Ureter (tissue), 1 donor: ENCODE measurements around the gene GRAP2. TPM values are rescaled to one million over a fixed set of nuclear protein-coding genes. Genes with fewer than 3 reads are reported as not detected.
"Not testable (repeated sequence)": the region's sequence is repeated elsewhere in the genome, so short reads cannot be mapped to it uniquely, and the experiment has no call there.

Experiments
- DNase-seq: peaks from one replicate; pipeline ENCODE4 v3.0.0-alpha.2; 2020; ENCODE audit warnings: low spot score
- total RNA-seq: library from RNA; stranded (reverse); gene quantifications from one replicate; pipeline ENCODE4 v1.2.4, GENCODE V29; 2023
- donor health status: DM: yes; HTN: yes; CAD: no.

Gene GRAP2
- total RNA-seq, 1 donor from 2014 or later = 7.9 TPM

DNA sequence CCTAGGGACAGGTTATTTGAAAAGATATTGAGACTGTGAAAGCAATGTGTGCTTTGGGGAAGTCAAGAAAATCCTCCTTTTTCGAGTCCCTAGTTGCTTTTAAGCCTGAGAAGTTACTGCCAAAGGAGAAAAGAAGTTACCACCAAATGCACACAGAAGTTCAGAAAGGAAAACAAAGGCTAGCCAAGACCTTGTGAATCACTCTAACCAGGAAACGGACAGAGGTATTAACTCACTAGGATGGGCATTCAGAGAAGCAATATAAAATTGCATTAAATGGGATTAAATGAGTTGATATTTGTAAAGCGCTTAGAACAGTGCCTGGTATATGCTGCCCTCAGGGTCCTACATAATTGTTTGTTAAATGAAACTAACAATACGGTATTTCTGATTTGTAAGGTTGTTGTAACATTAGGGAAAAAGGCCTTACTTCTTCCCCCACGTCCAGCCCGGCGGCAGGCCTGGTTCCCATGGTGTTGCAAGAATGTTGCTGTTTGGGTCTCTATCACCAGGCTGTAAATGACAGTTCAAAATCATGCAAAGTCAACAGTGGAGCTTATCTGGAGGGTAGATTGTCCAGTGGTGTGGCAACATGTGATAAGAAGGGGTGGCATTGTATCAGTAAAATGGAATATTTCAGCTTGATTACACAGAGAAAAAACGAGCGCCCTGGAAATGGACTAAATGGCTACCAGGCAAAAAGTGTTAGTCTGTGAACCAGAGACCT lies 66.4 kb downstream of the GRAP2 start:
- no peak for DNase-seq

DNA sequence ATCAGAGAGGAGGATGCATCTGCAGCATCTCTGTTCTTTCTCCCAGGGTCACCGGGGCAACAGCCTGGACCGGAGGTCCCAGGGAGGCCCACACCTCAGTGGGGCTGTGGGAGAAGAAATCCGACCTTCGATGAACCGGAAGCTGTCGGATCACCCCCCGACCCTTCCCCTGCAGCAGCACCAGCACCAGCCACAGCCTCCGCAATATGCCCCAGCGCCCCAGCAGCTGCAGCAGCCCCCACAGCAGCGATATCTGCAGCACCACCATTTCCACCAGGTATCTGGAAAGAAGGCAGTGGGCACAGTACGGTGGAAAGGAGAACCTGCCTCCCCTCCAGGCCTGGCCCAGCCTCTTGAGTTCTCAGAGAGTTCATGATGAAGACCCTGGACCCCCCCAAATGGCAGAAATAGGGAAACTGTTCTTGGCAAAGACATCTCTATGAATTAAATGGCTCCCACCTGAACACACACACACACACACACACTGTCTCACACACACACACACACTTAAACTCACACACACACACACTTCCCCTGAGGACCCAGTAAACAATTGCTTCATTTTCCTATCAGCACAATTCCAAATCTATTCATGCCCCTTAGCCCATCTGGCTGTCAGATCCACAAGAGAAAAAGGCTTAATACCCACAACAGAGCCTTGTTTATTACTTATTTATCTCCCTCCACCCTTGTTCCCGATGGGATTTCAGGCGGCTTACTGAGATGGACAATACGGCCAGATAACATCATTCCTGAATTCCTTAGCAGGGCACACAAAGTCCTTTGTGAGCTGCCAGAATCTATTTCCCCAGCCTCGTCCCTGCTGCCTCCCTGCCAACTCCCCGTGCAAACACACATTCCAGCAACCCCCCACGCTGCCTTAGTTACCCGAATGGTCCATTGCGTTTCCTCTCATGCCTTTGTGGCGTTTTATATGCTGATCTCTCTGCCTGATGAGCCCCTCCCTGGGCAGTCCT lies 67.4 kb downstream of the GRAP2 start:
- no peak for DNase-seq

- DNase-seq = no peak
These were observed 69.9 kb downstream of the GRAP2 start for GRCh38 chr22:39970742-39971141.

DNA sequence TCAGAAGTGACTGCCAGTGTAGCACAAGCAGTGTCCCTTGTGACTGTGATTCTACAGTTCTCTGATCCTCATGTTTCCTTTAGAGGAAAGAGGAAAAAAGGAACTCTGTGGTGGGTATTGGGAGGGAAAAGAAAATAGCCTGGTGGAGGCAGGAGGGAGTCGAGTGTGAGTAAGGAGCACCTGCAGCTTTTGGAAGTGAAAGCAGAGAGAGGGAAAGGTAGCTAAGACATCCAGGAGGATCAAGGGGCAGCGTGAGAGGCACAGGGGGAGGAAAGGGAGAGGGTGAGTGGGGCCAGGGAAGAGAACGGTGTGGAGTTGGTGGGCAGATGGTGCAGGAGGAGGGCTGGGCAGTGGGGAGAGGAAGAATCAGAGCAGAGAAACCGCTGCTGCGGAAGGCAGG lies 71.8 kb downstream of the GRAP2 start:
- DNase-seq = no peak

DNA sequence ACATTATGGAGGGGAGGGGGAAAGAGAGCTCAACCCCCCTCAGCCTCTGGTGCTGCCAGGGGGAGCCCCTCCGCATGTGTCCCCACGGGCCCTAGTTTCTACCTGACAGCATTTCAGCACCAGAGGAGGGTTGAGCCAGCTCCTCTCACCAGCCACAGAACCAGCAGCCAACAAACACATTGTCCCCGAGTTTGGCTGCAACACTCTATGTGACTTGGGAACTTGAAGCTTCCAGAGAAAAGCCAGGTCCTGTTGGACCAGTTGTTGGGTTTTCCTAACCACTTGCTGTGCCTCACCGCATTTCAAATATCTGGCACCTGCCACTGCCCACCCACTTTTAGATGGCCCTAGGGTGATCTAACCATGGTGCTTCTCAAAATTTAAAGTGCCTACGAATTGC lies 72.8 kb downstream of the GRAP2 start:
- DNase-seq = no peak

- DNase-seq = no peak
These were observed 73.2 kb downstream of the GRAP2 start for GRCh38 chr22:39974065-39974464.

DNA sequence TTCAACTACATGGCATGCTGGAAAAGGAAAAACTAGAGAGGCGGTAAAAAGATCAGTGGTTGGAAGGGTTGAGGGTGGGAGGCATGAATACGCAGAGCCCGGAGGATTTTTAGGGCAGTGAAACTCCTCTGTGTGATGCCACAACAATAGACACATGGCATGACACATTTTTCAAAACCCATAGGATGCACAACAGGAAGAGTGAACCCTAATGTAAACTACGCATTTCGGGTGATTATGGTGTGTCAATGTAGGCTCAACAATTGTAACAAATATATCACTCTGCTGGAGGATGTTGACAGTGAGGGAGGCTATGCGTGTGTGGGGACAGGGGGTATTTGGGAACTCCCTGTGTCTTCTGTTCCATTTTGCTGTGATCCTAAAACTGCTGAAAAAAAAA lies 78.2 kb downstream of the GRAP2 start:
- DNase-seq = no peak

DNA sequence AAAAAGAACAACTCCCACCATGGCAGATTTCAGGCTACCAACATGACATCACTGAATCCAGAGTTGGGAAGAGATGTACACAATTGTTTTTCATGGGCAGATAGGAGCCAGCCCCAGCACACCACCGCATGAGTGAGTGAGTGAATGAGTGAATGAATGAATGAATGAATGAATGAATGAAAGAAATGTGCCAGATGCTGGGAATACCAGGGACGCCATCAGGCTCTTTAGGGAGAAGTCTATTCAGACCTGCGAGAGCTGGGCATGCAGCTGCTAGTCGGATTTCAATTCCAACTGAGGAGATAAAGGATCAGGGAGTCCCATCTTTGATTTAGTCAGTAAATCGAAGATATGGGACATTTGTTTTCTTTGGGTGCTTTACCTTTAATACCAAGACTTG lies 78.6 kb downstream of the GRAP2 start:
- no peak for DNase-seq

DNA sequence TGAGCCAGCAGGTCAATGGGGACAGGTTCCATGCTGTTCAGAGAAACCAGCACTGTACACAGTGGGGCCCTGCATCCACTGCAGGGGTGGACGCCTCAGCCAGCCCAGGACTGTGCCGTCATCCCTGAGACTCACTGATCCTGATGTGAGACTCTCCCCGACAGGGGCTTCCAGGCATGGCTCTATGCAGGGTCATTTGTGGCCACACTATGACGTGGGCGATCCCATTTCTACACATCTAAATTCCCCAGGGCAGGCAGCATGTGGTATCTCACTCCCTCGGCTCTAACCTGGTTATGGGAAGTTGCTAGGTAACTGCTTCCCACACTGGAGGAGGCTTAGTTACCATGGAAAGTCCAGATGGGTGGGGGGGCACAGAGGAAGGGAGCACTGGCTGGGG lies 79.7 kb downstream of the GRAP2 start:
- DNase-seq = no peak

DNA sequence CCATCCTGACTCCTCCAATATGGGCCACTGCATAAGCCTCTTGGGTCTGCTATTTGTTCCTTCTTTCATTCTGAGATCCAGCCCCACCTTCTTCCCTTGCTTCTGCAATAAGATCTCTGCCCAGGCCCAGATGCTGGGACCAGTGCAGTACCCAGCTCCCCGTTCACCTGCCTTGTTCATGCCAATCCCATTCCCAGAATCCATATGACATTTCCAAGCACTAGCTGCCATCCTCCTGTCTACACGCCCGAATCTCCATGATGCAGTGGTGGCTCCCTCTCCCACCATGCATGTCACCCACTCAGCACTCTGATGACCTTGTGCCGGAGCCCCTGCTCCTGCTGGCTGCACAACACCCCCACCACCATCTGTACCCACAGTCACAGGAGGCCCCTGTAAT lies 82.5 kb downstream of the GRAP2 start:
- DNase-seq = no peak

GRCh38 chr22:39984006-39984405 lies 83.1 kb downstream of the GRAP2 start:
- DNase-seq = no peak

DNA sequence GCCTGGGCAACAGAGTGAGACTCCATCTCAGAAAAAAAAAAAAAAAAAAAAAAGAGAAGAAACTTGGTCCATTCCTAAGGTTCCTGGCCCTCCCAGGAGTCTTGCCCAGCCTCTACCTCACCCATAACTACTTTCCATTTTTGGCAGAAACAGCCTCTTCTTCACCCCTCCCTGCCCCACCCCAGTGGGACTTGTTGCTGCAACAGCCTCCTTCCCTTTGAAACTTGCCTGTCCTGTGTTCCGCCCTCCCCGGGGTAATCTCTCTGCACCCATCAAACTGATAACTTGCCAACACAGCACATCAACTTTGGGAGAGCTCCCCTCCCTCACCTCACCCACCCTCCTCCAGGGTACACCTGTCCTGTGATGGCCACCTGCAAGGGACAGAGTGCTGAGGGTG lies 83.9 kb downstream of the GRAP2 start:
- DNase-seq = no peak

GRCh38 chr22:39985383-39986035 lies 84.6 kb downstream of the GRAP2 start:
- peak; percentile 67 for DNase-seq

GRCh38 chr22:39988386-39989114 lies 87.7 kb downstream of the GRAP2 start:
- no peak for DNase-seq

DNA sequence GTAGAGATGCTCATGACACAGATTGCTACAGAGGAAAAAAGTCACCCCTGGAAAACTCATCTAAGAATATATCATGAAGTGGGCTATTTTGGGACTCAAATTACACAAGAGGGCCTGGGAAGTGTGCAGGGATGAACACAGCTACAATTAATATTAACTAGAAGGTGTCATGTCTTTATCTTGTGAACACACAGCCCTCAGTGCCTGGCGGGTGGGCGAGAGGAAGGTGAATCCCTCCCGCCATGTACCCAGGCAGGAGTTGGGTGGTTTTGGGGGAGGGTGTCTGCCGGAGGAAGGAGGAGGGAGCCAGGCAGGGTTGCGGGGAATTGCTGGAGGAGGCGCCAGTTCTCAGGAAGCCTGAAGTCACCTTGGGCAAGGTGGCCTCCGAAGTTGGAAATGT lies 88.7 kb downstream of the GRAP2 start:
- DNase-seq = no peak

GRCh38 chr22:39990686-39991085 lies 89.8 kb downstream of the GRAP2 start:
- DNase-seq = no peak

DNA sequence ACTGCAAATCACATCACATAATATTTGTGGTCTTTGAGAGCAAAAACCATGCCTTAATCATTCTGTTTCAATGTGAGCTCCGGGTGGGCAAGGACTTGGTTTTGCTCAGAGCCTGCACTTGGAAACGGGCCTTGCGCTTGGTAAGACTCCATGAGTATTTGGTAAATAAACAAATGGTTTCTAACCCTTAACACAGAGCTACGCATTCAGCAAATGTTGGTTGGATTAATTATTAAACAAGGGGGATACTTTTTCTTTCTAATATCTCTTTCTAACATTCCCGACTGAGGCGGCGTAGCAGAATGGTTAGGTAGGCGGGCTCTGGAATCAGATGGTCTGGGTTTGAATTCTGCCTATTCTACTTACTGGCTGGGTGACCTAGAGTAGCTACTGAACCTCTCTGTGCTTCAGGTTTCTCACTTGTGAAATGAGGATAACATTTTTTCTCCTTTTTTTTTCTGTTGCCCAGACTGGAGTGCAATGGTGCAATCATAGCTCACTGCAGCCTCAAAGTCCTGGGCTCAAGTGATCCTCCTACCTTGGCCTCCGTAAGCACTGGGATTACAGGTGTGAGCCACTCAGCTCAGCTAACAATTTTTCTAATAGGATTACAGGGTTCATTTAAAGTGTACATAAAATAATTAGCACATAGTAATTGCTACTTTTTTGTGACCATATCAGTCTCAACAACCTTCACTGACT lies 90.4 kb downstream of the GRAP2 start:
- no peak for DNase-seq

GRCh38 chr22:39992088-39992826 lies 91.4 kb downstream of the GRAP2 start:
- DNase-seq = no peak

DNA sequence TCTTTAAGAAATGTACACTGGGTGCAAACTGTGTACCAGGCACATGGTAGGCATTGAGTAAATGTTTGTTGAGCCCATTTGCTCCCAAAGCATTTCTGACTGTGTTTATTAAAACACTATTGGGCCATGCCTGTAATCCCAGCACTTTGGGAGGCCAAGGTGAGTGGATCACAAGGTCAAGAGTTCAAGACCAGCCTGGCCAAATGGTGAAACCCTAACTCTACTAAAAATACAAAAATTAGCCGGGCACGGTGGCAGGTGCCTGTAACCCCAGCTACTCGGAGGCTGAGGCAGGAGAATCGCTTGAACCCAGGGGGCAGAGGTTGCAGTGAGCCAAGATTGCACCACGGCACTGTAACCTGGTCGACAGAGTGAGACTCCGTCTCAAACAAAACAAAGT lies 92.0 kb downstream of the GRAP2 start:
- not testable (repeated sequence) for DNase-seq

DNA sequence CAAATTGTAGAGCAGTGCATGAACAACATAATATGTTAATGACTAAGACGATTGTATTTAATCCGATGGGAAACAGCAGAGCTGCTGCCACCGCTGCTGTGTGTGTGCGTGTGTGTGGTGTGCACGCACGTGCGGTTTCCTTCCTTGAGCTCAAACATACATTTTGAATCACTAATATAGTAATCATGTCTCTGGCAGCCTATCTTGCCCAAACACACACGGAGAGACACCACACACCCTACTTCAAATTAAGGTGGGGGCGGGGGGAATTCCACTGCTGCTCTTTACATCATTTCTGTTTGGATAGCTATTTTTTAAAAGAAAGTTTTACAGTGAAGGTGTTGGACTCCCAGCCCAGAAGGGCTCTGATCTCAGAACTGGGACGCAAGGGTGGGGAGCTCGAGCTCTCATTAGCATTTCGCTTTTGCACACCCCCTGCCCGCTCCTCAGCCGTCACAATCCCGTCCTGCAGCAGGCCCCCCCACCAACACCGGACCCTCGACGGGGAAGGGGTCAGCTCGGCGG lies 93.2 kb downstream of the GRAP2 start:
- DNase-seq = no peak
